ENCODE measurements around the gene HTR7. TPM values are rescaled to one million over a fixed set of nuclear protein-coding genes. Genes with fewer than 3 reads are reported as not detected.

HTR7 gene
- total RNA-seq, 1 experiment from 2014 or later, result 0.33 TPM

GRCh38 chr10:90885176-90885575 lies 27.3 kb upstream of the HTR7 start:
- Histone ChIP-seq H3K9me3 (ENCODE audit: control insufficient read depth, insufficient read depth, low read depth, low read length) (no peaks in the 10 kb centered on the region), H3K27ac (ENCODE audit: low read length) (no peak overlapping the region), H3K27me3 (ENCODE audit: control insufficient read depth, insufficient read depth, low read length) (no peaks in the 10 kb centered on the region), H3K36me3 (ENCODE audit: control insufficient read depth, insufficient read depth, low read length) (peaks cover 40% of the 10 kb centered on the region), H3K4me3 (ENCODE audit: low read depth in 2 of 2, low read length in 2 of 2) (no peak overlapping the region), H3K4me1 (ENCODE audit: control insufficient read depth, insufficient read depth, low read length) (no peaks in the 10 kb centered on the region)
- no peak for ATAC-seq
- ChIA-PET POLR2A (interaction anchor here (0.6 kb wide), 1 partner anchor 410 kb away, joined by 4 read pairs; no protein-coding TSS in a partner anchor), CTCF (no interaction called here)
- intact Hi-C loops (cut with micrococcal nuclease; ENCODE audit: unreplicated experiment), result no loop called here
- TF ChIP-seq POLR2AphosphoS5 (IDR thresholded peaks at IDR 0.05; ENCODE audit: low read depth, low read length), result no peak
- no peak for TF ChIP-seq CTCF (IDR thresholded peaks at IDR 0.05)
- no peak for TF ChIP-seq SIN3A (IDR thresholded peaks at IDR 0.05; ENCODE audit: borderline replicate concordance, insufficient read depth, low read depth, low read length)
- TF ChIP-seq REST (IDR thresholded peaks at IDR 0.05; ENCODE audit: insufficient read depth in 1 of 2, low read depth in 2 of 2, low read length in 1 of 2), result no peak
- no peak for TF ChIP-seq TCF7L2 (IDR thresholded peaks at IDR 0.05; ENCODE audit: low read depth, low read length)
- in situ Hi-C loops (cut with HindIII; ENCODE audit: low pct_unique_long_range_greater_than_20kb, low sequenced_read_pairs), result no loop called here
- BruUV-seq (replicated peaks), result no TSS peak
- DNase-seq (ENCODE audit: low read depth, low spot score), result no peak

- intact Hi-C loops (cut with micrococcal nuclease; ENCODE audit: unreplicated experiment), result no loop called here
Measured at GRCh38 chr10:90884431-90884830, 26.6 kb upstream of the HTR7 start.

More at GRCh38 chr10:90884431-90884830, 26.6 kb upstream of the HTR7 start:
- in situ Hi-C loops (cut with HindIII; ENCODE audit: low pct_unique_long_range_greater_than_20kb, low sequenced_read_pairs), result no loop called here
- ChIA-PET CTCF (no interaction called here), POLR2A (interaction anchor here (0.6 kb wide), 1 partner anchor 411 kb away, joined by 4 read pairs; no protein-coding TSS in a partner anchor)
- BruUV-seq (replicated peaks), result no TSS peak
- no peak for DNase-seq (ENCODE audit: low read depth, low spot score)
- Histone ChIP-seq H3K9me3 (ENCODE audit: control insufficient read depth, insufficient read depth, low read depth, low read length) (no peaks in the 10 kb centered on the region), H3K36me3 (ENCODE audit: control insufficient read depth, insufficient read depth, low read length) (peaks cover 39% of the 10 kb centered on the region), H3K27me3 (ENCODE audit: control insufficient read depth, insufficient read depth, low read length) (no peaks in the 10 kb centered on the region), H3K4me1 (ENCODE audit: control insufficient read depth, insufficient read depth, low read length) (no peaks in the 10 kb centered on the region), H3K27ac (ENCODE audit: low read length) (no peak overlapping the region), H3K4me3 (ENCODE audit: low read depth in 2 of 2, low read length in 2 of 2) (no peak overlapping the region)
- no peak for ATAC-seq
- TF ChIP-seq TCF7L2 (IDR thresholded peaks at IDR 0.05; ENCODE audit: low read depth, low read length) (no peak), POLR2AphosphoS5 (IDR thresholded peaks at IDR 0.05; ENCODE audit: low read depth, low read length) (no peak), REST (IDR thresholded peaks at IDR 0.05; ENCODE audit: insufficient read depth in 1 of 2, low read depth in 2 of 2, low read length in 1 of 2) (no peak), SIN3A (IDR thresholded peaks at IDR 0.05; ENCODE audit: borderline replicate concordance, insufficient read depth, low read depth, low read length) (no peak)
